NCI-H146 (cell line): Measurements from ENCODE around the gene ADM5.

Source experiments
- DNase-seq: peaks from one replicate; lab custom pipeline; 2025; lab: John Stamatoyannopoulos, UW

The ADM5 gene

DNA sequence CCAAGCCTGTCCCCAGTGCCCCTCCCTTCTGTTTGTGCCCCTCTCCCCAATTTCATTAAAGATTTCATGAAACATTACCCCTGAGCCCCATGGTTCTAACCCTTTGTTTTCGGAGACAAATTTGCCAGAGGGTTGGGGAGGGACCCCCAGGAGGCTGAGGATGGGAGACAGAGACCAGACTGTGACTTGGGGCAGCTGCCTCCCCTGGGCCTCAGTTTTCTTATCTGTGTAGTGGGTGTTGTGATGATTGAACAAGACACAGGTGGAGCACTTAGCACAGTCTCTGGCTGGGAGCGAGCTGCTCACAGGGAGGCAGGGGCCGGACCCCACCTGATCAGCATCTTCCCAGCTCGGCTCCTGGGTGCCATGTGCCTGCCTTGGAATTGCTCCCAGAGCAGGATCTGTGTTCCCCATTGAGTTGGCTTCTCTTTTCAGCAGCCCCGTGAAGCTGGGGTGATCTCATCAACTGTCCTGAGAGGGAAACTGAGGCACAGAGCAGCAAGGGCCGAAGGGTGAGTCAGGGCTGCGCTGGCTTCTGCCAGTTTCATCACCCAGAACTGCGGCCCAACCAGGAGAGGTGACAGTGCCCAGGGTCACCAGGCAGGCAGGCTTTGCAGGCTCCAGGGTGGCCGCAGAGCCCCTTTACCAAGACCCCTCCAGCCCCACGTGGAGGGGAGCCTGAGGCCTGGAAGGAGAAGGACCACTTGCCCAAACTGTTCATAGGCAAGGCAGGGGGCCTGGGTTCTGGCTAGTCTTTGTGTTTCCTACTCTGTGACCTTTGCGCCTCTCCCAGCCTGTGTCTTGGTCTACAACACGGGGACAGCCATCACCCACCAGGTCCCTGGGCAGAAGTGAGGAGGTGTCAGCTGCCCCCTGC is 30.6 kb upstream of the ADM5 start:
- no peak for DNase-seq

DNA sequence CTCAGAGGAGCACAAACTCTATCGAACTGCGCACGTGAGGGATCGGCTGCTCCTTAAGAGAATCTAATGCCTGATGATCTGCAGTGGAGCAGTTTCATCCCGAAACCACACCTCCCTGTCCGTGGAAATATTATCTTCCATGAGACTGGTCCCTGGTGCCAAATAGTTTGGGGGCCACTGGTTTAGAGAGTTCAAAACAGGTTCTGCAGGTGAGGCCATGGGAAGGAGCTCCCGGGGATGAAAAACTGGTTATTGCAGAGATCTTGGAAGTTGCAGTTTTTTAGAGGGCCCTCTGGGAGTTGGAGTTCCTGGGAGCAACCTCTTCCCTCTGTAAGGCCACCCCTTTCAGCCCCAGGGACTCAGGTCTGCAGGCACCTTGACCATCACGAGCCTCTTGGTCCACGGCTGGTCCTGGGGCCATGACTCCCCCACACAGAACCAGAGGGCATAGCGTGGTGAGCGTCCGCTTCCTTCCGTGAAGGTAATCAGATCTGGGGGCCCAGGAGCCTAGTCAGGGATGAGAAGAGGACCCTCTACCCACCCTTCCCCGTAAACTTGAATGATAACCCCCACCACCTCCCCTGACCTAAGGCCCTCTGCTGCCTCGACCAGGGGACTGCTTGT is 28.9 kb upstream of the ADM5 start:
- DNase-seq, result no peak

DNA sequence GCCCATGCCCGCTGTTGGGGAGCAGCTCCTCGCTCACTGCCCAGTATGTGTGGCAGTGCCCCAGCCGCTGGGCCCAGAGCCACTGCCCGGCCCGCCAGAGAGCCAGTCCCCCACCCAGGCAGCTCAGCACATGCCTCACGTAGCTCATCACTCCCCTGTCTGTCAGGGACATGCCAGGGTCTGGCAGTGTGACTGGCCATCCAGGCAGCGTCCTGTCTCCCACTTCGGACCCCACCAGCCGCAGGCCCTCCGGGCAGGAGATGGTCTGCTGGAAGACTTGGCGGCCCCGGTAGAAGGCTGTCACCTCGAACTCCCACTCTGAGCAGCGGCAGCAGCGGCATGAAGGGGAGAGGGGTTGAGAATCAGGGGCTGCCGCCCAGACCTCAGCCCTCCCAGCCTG is 27.4 kb upstream of the ADM5 start:
- DNase-seq, result no peak

DNA sequence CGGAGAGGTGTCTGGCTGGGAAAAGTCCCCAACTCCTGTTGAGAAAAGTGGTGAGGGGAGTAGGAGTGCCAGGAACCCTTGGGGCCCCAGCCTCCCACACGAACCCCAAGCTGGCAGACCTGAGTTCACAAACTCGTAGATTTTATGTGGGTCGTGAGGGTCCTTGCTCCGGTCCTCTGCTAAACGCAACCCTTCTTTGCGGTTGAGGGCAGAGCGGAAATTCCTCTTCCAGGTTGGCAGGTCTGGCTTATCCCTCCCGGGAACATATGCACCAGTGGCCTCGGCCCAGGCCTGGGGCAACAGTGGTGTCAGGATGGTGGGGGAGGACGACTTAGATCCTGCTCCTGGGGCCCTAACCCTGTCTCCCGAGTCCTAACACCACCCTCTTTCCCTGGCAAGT is 26.2 kb upstream of the ADM5 start:
- no peak for DNase-seq

DNA sequence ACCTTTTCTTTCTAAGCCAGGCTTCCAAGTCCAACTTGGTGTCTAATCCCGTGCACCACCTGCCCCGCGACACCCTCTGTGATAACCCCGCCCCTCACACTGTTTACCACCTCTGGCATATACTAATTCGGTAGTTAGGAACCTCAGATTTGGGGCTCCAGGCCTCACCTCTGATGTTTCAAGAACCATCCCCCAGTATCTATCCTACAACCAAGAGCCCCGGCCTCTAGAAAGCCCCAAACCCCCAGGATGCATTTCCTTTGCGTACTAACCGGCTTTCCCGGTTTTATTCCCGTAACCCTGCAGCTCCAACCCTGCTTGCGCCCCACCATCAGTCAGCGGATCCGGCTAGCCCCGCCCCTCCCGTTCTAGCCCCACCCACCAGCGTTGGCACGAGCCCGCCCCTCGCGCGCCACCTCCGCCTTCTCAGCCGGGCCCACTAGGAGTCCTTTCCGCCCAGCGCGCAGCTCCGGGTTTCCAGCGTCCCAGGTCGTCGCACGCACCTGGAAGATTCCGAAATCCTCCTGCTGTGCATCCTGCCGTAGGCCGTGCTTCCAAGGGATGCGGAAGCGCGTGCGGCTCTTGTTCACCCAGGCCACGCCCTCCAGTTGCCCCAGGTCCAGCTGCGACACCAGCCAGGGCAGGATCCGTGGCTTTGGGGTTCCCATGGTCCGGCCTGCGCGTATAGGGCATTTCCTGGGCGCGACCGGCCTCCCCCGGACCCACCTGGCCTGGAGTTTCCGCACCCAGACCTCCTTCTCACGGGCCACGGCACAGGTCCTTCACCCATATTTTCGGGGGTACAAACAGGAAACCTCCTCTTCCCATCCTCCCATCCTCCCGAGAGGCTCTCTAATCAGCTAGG is 25.0 kb upstream of the ADM5 start:
- peak; percentile 96 for DNase-seq

DNA sequence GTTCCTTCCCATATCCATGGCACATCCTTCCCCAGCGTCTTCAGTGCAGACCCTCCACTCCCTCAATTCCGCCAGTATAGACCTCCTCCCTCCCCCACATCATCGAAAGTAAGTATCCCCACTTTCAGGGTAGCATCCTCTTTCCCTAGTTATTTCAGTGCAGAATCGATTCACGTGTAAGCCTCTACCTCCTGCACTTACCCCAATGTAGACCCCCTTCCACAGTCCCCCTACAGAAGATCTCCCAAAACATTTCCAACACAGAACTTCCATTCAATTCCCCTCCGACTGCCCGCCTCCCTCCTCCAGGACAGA is 24.4 kb upstream of the ADM5 start:
- DNase-seq, result no peak

DNA sequence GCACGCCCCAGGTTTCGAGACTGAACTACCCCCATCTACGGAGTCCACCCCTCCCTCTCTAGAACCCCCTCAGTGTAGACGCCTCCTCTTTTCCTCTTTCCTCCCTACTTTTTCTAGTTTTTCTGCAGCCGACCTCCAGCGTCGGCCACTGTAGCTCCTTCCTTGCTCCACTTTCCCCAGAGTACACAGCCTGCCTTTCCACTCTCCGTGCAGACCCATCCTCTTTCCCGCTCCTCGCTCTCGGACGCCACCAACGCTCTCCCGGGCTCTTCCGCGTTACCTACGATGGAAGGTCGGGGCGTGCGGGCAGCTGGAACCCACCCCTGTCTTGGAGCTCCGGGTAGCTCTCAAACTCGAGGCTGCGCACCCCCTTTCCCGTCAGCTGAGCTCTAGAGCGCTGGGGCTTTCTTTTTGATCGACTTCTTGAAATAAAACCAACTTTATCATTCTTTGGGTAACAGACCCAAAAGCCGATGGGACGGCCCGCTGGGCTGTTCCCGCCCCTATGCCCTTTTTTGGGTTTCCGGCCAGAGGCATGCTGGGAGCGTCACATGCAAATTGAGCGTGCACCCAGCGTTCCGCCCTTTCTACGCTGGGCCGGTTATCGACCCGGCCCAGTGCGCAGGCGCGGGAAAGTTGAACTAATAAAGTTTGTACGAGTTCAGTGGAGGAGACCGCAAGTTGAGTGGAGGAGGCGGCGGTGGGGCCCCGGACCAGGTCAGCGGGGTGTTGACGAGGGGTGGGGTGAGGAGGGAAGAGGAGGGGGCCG is 23.9 kb upstream of the ADM5 start, which contains the start of the genes BCL2L12 and IRF3:
Gene BCL2L12, plus strand, starts transcription at position 583 of the 769 bp plus-strand sequence. CDS start 760 bp downstream, outside the sequence.
Gene IRF3, minus strand, starts transcription at position 507 of the 769 bp plus-strand sequence. CDS start 1,019 bp downstream, outside the sequence.
- peak; percentile 92 for DNase-seq

DNA sequence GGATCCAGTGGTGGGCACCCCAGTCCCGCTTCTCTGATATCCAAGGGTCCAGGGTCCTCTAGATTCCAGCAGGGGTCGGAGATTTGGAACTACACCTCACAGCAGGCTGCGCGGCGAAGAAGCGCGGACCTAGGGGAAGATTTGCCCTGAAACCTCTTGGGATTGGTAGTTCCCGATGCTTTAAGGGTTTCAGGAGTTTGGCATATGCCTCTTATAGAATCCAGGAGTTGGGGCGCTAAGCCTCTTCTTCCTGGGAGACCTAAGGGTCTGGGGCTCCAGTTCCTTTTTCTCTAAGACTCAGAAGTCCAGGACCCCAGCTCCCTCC is 23.3 kb upstream of the ADM5 start:
- no peak for DNase-seq

DNA sequence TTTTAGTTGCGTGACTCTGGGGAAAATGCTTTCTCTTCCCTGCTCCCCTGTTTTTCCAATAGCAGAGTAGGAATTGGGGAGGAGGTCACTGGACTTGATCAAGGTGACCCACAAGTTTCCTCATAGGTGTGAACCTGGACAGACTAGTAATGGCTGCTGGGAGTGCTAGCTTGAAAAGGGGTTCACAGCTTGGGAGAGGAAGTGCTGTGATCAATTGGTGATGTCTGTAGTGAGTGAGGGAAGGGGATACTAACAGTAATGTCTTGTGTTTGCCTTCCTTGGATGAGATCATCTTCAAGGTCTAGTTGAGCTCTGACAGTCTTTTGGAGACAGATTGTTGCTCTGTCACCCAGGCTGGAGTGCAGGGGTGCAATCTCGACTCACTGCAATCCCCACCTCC is 21.9 kb upstream of the ADM5 start:
- DNase-seq, result no peak

DNA sequence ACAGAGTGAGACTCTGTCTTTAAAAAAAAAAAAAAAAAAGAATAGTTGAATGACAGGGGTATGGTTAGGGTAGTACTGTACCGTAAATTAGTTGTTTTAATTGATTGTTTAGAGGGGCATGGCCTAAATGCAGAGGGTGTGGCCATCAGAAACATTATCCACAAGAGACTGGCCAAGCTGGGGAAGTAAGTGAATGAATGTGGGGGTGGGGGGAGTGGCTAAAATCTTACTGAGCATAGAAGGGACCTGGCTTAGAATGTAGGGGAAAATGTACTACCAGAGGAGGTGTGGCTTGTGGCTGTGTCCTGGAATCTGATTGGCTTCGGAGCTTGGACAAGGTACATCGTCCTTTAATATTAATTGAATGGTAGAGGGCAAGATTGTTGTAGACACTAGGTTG is 19.9 kb upstream of the ADM5 start:
- no peak for DNase-seq

DNA sequence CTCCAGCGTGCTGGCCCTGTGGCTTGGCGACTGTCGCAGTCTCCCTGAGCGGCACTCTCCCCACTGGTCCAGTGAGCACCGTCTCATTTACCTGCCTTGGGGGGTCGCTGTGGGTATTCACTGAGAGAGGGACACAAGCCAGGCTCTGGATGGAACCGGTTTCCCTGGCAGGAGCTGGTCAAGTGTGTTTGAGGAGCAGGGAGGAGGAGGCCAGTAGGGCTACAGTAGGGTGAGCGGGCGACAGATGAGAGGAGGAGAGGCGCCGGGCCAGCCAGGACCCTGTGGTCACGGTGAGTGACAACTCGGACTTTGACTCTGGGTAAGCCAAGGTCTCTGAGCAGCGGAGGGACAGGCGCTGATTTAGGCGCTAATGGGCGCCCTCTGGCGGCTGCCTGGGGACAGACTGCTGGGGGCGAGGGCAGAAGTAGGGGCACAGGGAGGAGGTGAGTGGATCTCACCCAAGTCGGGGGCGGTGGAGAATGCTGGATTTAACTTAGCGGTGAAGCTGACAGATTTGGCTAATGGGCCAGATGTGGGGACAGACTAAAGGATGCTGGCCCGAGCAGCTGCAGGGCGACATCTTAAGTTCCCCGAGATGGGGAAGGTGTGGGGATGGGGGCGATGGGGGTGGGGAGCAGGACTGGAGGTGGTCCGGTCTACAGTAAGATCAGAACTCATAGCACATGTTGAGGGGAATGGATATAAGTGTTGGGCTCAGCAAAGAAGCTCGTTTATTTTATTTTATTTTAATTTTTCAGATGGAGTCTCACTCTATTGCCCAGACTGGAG is 17.1 kb upstream of the ADM5 start:
- DNase-seq, result peak; percentile 82

DNA sequence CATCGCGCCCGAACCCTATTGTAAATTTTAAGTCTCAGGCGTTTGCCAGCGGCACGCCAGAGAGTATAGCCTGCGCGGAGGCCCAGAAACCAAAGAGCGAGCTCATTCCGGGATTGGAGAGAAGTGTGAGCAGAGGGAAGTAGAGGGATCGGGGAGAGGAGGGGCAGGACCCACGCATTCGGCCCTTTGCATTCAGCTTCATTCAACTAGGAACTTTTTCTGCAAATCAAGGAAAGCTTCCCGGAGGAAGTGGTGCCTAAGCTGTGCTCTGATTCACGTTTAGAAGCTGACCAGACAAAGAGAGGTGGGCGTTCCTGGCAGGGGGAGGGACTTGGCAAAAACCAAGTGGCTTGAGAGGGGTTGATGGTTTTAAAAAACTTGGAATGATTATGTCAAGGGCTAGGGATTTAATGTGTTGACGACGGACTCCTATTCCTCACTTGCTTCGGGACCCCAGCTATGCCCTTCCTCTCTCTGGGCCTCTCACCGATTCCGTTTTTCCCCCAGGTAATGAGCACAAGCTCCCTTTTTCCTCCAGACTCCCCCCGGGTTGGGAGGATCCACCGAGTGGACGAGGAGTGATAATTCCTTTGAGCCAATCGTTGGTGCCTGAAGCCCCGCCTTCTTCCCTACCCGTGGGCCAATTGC is 13.1 kb upstream of the ADM5 start:
- DNase-seq, result peak; percentile 95

DNA sequence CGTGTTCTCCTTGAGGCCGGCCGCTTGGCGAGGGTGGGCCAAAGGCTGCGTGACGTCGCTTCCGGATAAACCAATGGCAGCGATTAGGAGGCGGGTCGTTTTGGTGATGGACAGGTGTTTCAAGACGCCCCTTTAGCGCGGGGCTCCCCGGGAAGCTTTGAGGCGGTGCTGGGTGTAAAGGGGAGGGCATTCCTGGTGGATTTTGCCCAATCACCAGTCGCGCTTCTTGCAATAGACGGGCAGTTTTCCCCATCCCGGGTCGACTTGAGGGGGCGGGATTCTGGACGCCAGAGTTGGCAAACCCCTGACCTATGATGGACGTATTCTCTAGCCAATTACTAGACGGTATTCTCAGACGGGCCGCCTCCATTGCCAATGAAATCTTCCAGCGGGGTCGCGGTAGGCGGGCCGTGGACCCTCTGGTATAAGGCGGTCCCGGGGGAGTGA is 12.6 kb upstream of the ADM5 start:
- DNase-seq, result peak; percentile 100

DNA sequence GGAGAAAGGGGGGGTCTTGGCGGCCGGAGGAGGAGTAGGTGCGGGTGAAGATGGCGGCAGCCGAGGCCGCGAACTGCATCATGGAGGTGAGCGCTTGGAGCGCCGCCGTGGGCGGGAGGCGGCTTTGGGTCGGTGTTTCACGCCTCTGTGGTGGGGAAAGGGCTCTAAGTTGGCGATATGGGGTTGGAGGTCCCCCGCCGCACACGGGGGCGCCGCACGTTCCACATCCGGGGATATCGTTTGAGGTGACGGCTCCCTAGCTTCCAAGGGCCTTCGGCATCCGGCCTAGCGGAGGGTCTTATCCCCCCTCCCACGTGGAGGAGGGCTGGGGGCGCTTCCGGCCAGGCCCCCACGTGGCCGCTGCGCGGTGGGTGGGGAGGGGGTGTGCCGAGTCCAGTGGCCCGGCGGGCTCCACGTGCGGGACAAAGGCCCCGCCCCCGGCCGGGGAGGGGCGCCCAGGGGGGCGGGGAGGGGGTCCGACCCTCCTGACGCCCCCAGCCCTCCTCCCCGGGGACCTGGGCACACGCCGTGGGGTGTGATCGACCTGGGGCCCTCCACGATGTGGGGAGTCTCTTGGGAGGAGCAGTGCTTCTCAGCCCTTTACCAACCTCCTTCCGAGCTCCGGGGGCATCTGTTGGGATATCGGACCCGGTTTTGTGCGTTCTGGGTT is 12.0 kb upstream of the ADM5 start, which contains the start of gene PRMT1:
Gene PRMT1, plus strand, starts transcription at position 41 of the 670 bp plus-strand sequence. Its CDS starts 10 bp downstream, at position 51.
- peak; percentile 78 for DNase-seq

DNA sequence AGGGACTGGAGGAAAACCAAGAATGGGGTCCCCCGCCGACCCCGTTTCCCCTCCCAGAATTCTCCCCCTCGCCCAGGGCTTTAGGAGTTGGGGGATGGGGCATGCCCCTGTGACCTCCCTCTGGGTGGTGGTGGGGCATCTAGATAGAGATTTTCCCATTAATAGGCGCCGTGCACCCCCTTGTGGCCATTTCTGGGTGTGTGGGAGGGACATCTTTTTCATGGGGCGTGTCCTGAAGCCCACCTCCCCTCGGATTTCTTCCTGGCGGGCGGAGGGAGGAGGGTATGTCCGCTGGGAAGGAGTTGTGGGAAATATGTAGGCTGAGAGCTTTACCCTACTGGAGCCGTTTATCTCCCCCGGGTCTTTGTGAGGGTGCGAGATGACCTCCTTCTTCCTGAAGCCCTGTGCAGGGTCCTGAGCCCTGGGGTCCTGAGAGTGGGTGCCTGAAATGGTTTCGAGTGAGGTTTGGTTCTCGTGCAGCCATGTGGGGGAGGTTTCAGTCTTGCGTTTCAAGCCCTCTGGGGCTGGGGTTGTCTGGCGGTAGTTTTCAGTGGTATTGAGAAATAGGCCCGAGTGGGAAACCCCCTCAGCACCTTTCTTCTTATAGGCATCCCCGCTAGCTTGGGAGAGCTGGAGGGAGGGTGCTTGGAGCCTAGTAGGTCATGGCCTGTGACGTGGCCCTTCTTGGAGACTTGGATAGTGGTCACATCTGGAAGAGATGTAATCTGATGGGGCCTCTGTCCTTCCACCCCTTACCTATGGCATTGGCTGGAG is 11.3 kb upstream of the ADM5 start:
- peak; percentile 80 for DNase-seq

DNA sequence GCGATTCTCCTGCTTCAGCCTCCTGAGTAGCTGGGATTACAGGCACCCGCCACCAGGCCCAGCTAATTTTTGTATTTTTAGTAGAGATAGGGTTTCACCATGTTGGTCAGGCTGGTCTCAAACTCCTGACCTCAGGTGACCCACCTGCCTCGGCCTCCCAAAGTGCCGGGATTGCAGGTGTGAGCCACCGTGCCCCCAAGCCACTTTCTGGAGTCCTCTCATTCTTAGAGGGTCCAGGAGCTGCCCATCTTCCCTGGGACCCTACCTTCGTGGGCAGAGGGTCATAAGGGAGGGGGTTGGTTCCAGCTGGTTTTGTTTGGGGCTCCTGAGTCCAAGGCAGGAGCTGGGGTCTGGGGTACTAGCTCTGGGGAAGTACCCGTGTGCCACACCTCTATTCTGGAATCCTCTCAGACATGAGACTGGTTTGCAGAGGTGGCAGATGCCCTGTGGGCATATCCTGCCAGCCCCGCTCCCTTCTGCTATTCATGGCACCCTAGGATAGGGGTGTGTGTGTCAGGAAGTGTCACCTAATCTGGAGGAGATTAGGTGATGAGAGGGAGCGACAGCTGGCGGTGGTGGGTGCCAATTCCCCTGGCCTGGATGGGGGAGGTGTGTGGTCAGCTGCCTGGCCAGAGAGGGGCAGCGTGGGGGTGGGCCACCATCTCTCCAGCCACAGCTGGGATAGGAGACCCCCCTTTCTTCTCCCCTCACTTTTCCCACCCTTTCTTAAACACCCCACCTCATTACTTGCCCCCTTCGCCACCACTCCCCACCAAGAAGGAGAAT is 10.2 kb upstream of the ADM5 start:
- DNase-seq, result no peak

DNA sequence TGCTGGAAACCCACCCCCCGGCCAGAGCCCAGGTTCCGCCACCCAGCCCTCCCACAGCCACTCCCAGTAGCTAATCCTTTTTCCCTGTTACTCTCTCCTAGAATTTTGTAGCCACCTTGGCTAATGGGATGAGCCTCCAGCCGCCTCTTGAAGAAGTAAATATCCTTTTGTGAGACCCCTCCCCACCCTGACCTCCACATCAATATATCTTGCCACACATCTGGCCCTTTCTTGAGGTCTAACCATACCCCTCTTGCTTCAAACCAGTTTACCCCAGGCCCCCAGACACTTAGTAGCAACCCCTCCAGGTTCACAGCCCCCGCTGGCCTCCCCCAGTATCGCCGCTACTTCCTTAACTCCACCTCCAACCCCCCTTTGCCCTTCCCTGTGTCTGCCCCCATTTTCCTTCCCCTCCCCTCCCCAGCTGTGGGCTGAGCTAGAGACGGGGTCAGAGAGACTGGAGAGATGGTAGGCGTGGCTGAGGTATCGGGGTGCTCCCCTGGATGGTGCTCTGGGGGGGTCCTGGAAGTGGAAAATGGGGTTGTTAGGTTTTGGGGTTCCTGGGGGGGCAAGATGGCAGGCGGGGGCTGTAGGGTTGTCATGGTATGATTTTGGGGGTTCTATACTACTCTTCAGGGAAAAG is 9.5 kb upstream of the ADM5 start:
- DNase-seq, result no peak
